Omental fat pad (tissue), 4 donors: ENCODE measurements around the gene F2RL3. TPM values are rescaled to one million over a fixed set of nuclear protein-coding genes. Genes with fewer than 3 reads are reported as not detected.

ENCODE experiments used
- ATAC-seq: fragments of 150-250 bp; one replicate; pipeline ENCODE4 v1.9.1; 2016; ENCODE audit warnings: mild to moderate bottlenecking, moderate library complexity; ENCODE audit not compliant: low FRiP score
- DNase-seq: peaks from one replicate; pipeline ENCODE4 v3.0.0-alpha.2; 2019; ENCODE audit warnings: low spot score
- CTCF ChIP-seq, 3 donors: fragments of 450-650 bp; IDR thresholded peaks; one replicate each; pipeline ENCODE4 v1.5.1; 2016 to 2017; ENCODE audit warnings: antibody characterized with exemption in 3 of 3, mild to moderate bottlenecking in 3 of 3, moderate library complexity in 2 of 3
- total RNA-seq, 4 donors: library from RNA; depleted of rRNA; stranded (reverse); fragments of >200 nt; gene quantifications; one replicate each; pipeline ENCODE4 v1.1.0, GENCODE V29; 2016

The F2RL3 gene
- total RNA-seq, 4 donors from 2014 or later = 4.1 to 31.8 (median 9.2) TPM

- TF ChIP-seq CTCF (IDR thresholded peaks at IDR 0.05) = no peak
- DNase-seq (no peak), ATAC-seq (no peak)
Measured at GRCh38 chr19:16898361-16899015, 9.7 kb downstream of the F2RL3 start.

GRCh38 chr19:16899566-16900075 lies 10.8 kb downstream of the F2RL3 start:
- no peak for TF ChIP-seq CTCF (IDR thresholded peaks at IDR 0.05)
- DNase-seq (no peak), ATAC-seq (no peak)

- ATAC-seq (no peak), DNase-seq (no peak)
- TF ChIP-seq CTCF (IDR thresholded peaks at IDR 0.05) = no peak
Measured at GRCh38 chr19:16901491-16902175, 12.8 kb downstream of the F2RL3 start.

- no peak for ATAC-seq
- no peak for TF ChIP-seq CTCF (IDR thresholded peaks at IDR 0.05)
- DNase-seq = no peak
Measured at GRCh38 chr19:16902545-16902944, 13.7 kb downstream of the F2RL3 start.

GRCh38 chr19:16903347-16903746 lies 14.5 kb downstream of the F2RL3 start:
- ATAC-seq = no peak
- TF ChIP-seq CTCF (IDR thresholded peaks at IDR 0.05) = no peak
- DNase-seq = no peak

- TF ChIP-seq CTCF (IDR thresholded peaks at IDR 0.05) = no peak
- DNase-seq = no peak
- no peak for ATAC-seq
Measured at GRCh38 chr19:16904599-16904998, 15.8 kb downstream of the F2RL3 start.

- no peak for DNase-seq
- no peak for ATAC-seq
- TF ChIP-seq CTCF (IDR thresholded peaks at IDR 0.05) = no peak
Measured at GRCh38 chr19:16908759-16909158, 20.0 kb downstream of the F2RL3 start.
